GM21447 (cell line): ENCODE measurements around the gene XYLT1.
"Not testable (repeated sequence)": the region's sequence is repeated elsewhere in the genome, so short reads cannot be mapped to it uniquely, and the experiment has no call there.

Experiments used
- ATAC-seq: cut with Tn5 transposase; IDR thresholded peaks from one replicate; pipeline ENCODE4 v1.9.1; 2021; ENCODE audit not compliant: unreplicated experiment

Gene XYLT1

GRCh38 chr16:17488506-17488905 is 17.7 kb upstream of the XYLT1 start:
- no peak for ATAC-seq

- no peak for ATAC-seq
Observed at GRCh38 chr16:17483351-17483750, 12.6 kb upstream of the XYLT1 start.

- ATAC-seq, result not testable (repeated sequence)
Observed at GRCh38 chr16:17482341-17482740, 11.6 kb upstream of the XYLT1 start.

GRCh38 chr16:17481736-17482135 is 11.0 kb upstream of the XYLT1 start:
- no peak for ATAC-seq

GRCh38 chr16:17477260-17477545 is 6.4 kb upstream of the XYLT1 start:
- ATAC-seq, result not testable (repeated sequence)

- ATAC-seq, result no peak
Observed at GRCh38 chr16:17476414-17477259, 5.9 kb upstream of the XYLT1 start.

GRCh38 chr16:17475104-17475503 is 4.3 kb upstream of the XYLT1 start:
- no peak for ATAC-seq

GRCh38 chr16:17474572-17474971 is 3.8 kb upstream of the XYLT1 start:
- ATAC-seq, result no peak

GRCh38 chr16:17474037-17474436 is 3.3 kb upstream of the XYLT1 start:
- ATAC-seq, result no peak

GRCh38 chr16:17471719-17472461 is 1.1 kb upstream of the XYLT1 start:
- no peak for ATAC-seq

GRCh38 chr16:17470182-17470907 is 415 bp downstream of the XYLT1 start:
- no peak for ATAC-seq

- no peak for ATAC-seq
Observed at GRCh38 chr16:17469741-17470181, 999 bp downstream of the XYLT1 start.

GRCh38 chr16:17469011-17469740 is 1.6 kb downstream of the XYLT1 start:
- ATAC-seq, result no peak

GRCh38 chr16:17468611-17469010 is 2.1 kb downstream of the XYLT1 start:
- no peak for ATAC-seq

- no peak for ATAC-seq
Observed at GRCh38 chr16:17467923-17468540, 2.7 kb downstream of the XYLT1 start.

- ATAC-seq, result no peak
Observed at GRCh38 chr16:17466876-17467275, 3.9 kb downstream of the XYLT1 start.

- no peak for ATAC-seq
Observed at GRCh38 chr16:17465460-17465859, 5.3 kb downstream of the XYLT1 start.

GRCh38 chr16:17463335-17463734 is 7.4 kb downstream of the XYLT1 start:
- no peak for ATAC-seq

GRCh38 chr16:17461951-17462729 is 8.6 kb downstream of the XYLT1 start:
- no peak for ATAC-seq

- ATAC-seq, result no peak
Observed at GRCh38 chr16:17460890-17461289, 9.9 kb downstream of the XYLT1 start.
